Measurements from ENCODE around the gene MYEOV.

MYEOV gene

GRCh38 chr11:69335007-69335780 lies 41.2 kb downstream of the MYEOV start:
- DNase-seq (ENCODE audit: extremely low spot score, insufficient read length, low read depth) (no peak), FAIRE-seq (no peak)

DNA sequence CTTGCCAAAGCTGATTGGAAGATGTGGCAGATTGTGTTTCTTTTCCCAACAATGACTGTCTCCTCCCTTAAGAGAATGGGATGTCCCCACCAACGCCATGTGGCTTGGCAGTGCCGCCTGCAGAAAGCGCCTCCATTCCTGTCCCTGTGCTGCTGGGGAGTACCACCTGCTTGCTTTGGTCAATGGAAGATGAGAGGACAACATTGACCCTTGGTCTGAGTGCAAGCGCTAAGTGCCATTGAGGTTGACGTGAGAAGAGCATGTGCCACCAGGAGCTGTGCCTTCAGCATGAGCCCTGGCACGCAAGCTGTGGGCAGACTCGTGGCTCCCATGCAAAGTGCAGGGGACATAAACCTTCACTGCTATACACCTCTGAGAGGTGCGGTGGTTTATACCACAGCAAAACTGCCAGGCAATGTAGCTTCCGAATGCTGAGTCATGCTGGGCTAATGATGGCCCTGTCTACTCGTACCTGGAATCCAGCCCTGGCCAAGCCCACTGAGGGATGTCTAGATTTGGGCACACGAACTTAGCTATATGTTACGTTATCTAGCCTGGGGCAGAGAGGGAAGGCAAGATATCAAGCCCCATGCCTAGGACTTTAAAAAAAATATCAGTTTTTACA lies 41.9 kb downstream of the MYEOV start:
- DNase-seq (ENCODE audit: extremely low spot score, insufficient read length, low read depth) (no peak), FAIRE-seq (no peak)

GRCh38 chr11:69337211-69337721 lies 43.3 kb downstream of the MYEOV start:
- peak; percentile 23 for DNase-seq (ENCODE audit: extremely low spot score, insufficient read length, low read depth)
- no peak for FAIRE-seq

- FAIRE-seq = no peak
- no peak for DNase-seq (ENCODE audit: extremely low spot score, insufficient read length, low read depth)
These were observed 45.2 kb downstream of the MYEOV start for GRCh38 chr11:69339041-69339733.

DNA sequence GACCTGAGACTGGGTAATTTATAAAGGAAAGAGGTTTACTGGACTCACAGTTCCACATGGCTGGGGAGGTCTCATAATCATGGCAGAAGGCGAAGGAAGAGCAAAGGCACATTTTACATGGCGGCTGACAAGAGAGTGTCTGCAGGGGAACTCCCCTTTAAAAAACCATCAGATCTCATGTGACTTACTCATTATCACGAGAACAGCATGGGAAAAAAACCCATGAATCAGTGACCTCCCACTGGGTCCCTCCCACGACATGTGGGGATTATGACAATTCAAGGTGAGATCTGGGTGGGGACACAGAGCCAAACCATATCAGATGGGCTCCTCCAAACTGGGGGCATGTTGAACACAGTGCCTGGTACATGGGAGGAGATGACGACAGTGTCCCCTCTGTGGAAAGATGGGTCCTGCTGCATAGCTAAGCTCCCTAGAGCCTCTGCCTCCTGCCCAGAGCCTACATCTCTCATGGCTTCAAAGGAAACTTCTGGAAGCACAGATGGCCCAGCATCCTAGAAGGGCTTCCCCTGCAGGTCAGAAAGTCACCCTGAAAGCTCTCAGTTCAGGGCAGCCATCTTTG lies 46.1 kb downstream of the MYEOV start:
- no peak for DNase-seq (ENCODE audit: extremely low spot score, insufficient read length, low read depth)
- no peak for FAIRE-seq

GRCh38 chr11:69342588-69343330 lies 48.8 kb downstream of the MYEOV start:
- DNase-seq (ENCODE audit: extremely low spot score, insufficient read length, low read depth) = no peak

DNA sequence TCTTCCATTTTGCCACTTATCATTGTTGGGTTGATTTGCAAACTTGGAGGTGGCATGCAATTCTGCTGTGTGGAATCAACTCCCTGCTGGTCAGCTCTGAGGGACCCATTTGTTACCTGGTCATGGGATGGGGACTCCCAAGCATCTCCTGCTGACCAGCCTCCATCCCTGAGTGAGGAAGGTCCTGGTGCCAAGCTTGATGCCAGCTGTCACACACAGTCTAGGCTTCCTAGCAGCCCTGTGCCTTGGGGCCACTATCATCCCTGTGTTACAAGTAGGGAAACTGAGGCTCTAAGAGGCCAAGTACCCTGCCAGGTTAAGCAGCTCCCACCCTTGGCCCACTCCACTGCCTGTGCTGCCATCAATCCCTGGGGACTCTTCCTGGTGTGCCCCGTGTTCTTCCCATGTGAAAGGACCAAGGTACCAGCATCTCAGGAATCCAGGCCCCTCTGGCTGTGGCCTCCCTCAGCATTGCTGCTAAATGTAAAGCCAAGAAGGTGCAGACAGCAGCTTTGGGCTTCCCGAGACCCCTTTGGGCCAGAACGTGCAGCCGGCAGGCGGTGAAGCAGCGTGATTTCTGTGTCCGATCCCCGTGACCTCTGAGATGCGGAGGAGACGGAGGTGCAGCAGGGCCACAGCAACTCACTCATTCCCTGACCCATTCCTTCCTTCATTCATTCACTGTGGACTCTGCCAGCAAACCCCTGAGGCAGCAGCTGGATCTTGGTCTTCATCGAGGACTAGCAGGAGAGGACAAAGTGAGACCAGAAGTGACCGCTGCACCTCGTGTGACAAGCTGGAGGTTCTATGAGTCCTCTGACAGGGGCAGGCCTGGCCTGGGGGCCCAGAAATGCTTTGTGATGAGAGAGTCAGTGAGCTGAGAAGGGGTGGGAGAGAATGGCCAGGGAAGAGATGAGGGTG lies 49.7 kb downstream of the MYEOV start:
- FAIRE-seq (no peak), DNase-seq (ENCODE audit: extremely low spot score, insufficient read length, low read depth) (no peak)

More at GRCh38 chr11:69342588-69343330, 48.8 kb downstream of the MYEOV start:
- no peak for FAIRE-seq

- DNase-seq (ENCODE audit: extremely low spot score, insufficient read length, low read depth) = no peak
- no peak for FAIRE-seq
These were observed 50.7 kb downstream of the MYEOV start for GRCh38 chr11:69344570-69345145.
